Stomach (tissue), 4 donors: ENCODE data around the gene CBLB.

ENCODE experiments used
- CTCF ChIP-seq, 7 experiments: fragments of 450-650 bp in 4 of 7; fragments of 200-600 bp in 3 of 7; sonication (generic) in 3 of 7; IDR thresholded peaks; one replicate each; pipeline ENCODE4 v1.5.1; 2016 to 2019; ENCODE audit warnings: antibody characterized with exemption in 7 of 7, control low read depth in 2 of 7, mild to moderate bottlenecking in 1 of 7
- EP300 ChIP-seq: sonication (generic); formaldehyde crosslinking; IDR thresholded peaks from one replicate; pipeline ENCODE4 v1.6.1; 2017; ENCODE audit warnings: antibody characterized with exemption

- TF ChIP-seq CTCF (IDR thresholded peaks at IDR 0.05) = no peak
- no peak for TF ChIP-seq EP300
Observed at GRCh38 chr3:105614288-105615030, 254.4 kb downstream of the CBLB start.
